Neutrophil (primary cell): ENCODE measurements around the gene CBFA2T3.

ENCODE experiments used
- H3K27ac ChIP-seq: fragments of 200-600 bp; sonication (generic); 2 replicates; pipeline ENCODE4 v1.5.1; 2016; ENCODE audit warnings: mild to moderate bottlenecking, moderate library complexity
- H3K27me3 ChIP-seq: fragments of 200-600 bp; sonication (generic); 2 replicates; pipeline ENCODE4 v1.6.0; 2016; ENCODE audit warnings: mild to moderate bottlenecking
- H3K36me3 ChIP-seq: fragments of 200-600 bp; sonication (generic); 2 replicates; pipeline ENCODE4 v1.5.1; 2017
- H3K4me1 ChIP-seq, 2 experiments: fragments of 200-600 bp in 1 of 2; sonication (generic) in 1 of 2; 1 replicate in 1 of 2; 2 replicates in 1 of 2; pipeline versions ENCODE4 v1.5.1 to v1.6.1; 2013 to 2016; ENCODE audit warnings: low read depth in 1 of 2, low read length in 1 of 2, mild to moderate bottlenecking in 1 of 2, moderate library complexity in 1 of 2; ENCODE audit not compliant: control insufficient read depth in 1 of 2, insufficient read depth in 1 of 2
- H3K4me3 ChIP-seq, 2 experiments: fragments of 200-600 bp in 1 of 2; sonication (generic) in 1 of 2; 1 replicate in 1 of 2; 2 replicates in 1 of 2; pipeline ENCODE4 v1.5.1; 2013 to 2016; ENCODE audit warnings: low read depth in 1 of 2, low read length in 1 of 2, mild to moderate bottlenecking in 1 of 2, moderate library complexity in 1 of 2
- H3K9me3 ChIP-seq: fragments of 200-600 bp; sonication (generic); 2 replicates; pipeline ENCODE4 v1.5.1; 2016
- TF ChIP-seq, protein P1 (sequence below): fragments of 200-600 bp; sonication (generic); IDR thresholded peaks from 2 replicates; pipeline ENCODE4 v1.5.1; 2016; ENCODE audit warnings: antibody characterized with exemption

Gene CBFA2T3

DNA sequence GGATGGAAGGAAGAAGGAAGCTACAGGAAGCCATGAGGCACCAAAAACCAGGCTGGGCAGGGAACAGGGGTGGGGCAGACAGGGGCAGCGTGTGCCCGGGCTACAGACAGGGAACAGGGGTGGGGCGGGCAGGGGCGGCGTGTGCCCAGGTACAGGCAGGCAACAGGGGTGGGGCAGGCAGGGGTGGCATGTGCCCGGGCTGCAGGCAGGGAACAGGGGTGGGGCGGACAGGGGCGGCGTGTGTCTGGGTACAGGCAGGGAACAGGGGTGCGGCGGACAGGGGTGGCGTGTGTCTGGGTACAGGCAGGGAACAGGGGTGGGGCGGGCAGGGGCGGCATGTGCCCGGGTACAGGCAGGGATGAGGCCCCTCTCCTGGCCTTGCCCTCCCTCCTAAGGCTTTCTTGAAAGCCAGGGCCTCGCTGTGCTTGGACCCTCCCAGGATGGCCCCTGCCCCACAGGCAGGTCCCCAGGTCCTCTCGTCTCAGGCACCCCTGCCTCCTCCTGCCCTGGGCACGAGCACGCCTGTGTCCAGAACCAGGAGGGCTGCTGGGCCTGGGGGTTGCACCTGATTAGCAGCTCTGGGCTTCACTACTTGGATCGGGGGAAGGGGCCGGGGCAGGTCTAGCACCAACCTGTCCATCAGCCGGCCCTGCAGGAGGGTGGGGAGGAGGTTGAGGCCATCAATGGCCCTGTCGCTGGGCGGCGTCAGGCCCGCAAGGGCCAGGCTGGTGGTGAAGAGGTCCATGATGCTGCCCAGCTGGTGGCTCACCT, 150.8 kb downstream of the CBFA2T3 start:
- Histone ChIP-seq H3K27me3 (no peaks in the 10 kb centered on the region), H3K36me3 (peaks cover 99% of the 10 kb centered on the region), H3K27ac (no peak overlapping the region)

DNA sequence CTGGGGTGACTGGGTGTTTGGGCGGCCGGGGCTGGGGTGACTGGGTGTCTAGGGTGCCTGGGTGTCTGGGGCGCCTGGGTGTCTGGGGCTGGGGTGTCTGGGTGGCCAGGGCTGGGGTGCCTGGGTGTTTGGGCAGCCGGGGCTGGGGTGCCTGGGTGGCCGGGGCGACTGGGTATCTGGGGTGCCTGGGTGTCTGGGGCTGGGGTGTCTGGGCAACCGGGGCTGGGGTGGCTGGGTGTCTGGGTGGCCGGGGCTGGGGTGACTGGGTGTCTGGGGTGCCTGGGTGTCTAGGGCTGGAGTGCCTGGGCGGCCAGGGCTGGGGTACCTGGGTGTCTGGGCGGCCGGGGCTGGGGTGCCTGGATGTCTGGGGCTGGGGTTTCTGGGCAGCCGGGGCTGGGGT, 151.9 kb downstream of the CBFA2T3 start:
- Histone ChIP-seq H3K4me3 (no peak overlapping the region), H3K27ac (no peak overlapping the region), H3K27me3 (no peaks in the 10 kb centered on the region), H3K4me1 (no peaks in the 10 kb centered on the region), H3K36me3 (peaks cover 100% of the 10 kb centered on the region), H3K9me3 (no peaks in the 10 kb centered on the region)
- TF ChIP-seq, protein P1, sequence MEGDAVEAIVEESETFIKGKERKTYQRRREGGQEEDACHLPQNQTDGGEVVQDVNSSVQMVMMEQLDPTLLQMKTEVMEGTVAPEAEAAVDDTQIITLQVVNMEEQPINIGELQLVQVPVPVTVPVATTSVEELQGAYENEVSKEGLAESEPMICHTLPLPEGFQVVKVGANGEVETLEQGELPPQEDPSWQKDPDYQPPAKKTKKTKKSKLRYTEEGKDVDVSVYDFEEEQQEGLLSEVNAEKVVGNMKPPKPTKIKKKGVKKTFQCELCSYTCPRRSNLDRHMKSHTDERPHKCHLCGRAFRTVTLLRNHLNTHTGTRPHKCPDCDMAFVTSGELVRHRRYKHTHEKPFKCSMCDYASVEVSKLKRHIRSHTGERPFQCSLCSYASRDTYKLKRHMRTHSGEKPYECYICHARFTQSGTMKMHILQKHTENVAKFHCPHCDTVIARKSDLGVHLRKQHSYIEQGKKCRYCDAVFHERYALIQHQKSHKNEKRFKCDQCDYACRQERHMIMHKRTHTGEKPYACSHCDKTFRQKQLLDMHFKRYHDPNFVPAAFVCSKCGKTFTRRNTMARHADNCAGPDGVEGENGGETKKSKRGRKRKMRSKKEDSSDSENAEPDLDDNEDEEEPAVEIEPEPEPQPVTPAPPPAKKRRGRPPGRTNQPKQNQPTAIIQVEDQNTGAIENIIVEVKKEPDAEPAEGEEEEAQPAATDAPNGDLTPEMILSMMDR: no peak

More for the DNA sequence above, 150.8 kb downstream of the CBFA2T3 start:
- TF ChIP-seq, protein P1: no peak
- H3K4me3 ChIP-seq: no peak overlapping the region
- no peaks in the 10 kb centered on the region for H3K9me3 ChIP-seq
- no peaks in the 10 kb centered on the region for H3K4me1 ChIP-seq
